Endothelial cell of umbilical vein (primary cell): ENCODE measurements around the gene LAP3.

Experiments used
- EZH2 ChIP-seq: IDR thresholded peaks from 2 replicates; pipeline ENCODE4 v1.6.1; 2012; ENCODE audit warnings: borderline replicate concordance, low read depth, mild to moderate bottlenecking, moderate library complexity, low read length, inconsistent platforms; ENCODE audit not compliant: severe bottlenecking
- FOS ChIP-seq: IDR thresholded peaks from 2 replicates; pipeline ENCODE4 v1.6.1; 2011; ENCODE audit warnings: mild to moderate bottlenecking, low read length, moderate library complexity, borderline replicate concordance; ENCODE audit not compliant: insufficient read depth
- GATA2 ChIP-seq: IDR thresholded peaks from 2 replicates; pipeline ENCODE4 v1.7.0; 2011; ENCODE audit warnings: low read depth, mild to moderate bottlenecking, moderate library complexity, mixed read lengths, low read length; ENCODE audit not compliant: insufficient read length, insufficient read depth
- JUN ChIP-seq: IDR thresholded peaks from 2 replicates; pipeline ENCODE4 v1.6.1; 2011; ENCODE audit warnings: borderline replicate concordance, low read depth; ENCODE audit not compliant: insufficient read length, insufficient read depth
- MYC ChIP-seq: IDR thresholded peaks from one replicate; pipeline ENCODE4 v1.6.1; 2011; ENCODE audit warnings: mild to moderate bottlenecking, low read depth, low read length
- POLR2A ChIP-seq: IDR thresholded peaks from 2 replicates; pipeline ENCODE4 v1.6.1; 2012; ENCODE audit warnings: low read depth, mild to moderate bottlenecking, control low read depth, low read length
- POLR2AphosphoS5 ChIP-seq: IDR thresholded peaks from 2 replicates; pipeline ENCODE4 v1.6.1; 2012; ENCODE audit warnings: low read depth, mild to moderate bottlenecking, control low read depth, low read length, moderate library complexity; ENCODE audit not compliant: insufficient read depth
- TF ChIP-seq, protein P1 (sequence below): IDR thresholded peaks from 2 replicates; pipeline ENCODE4 v1.6.1; 2011; ENCODE audit not compliant: insufficient read depth, insufficient read length
- TF ChIP-seq, protein P2 (sequence below), 2 donors: IDR thresholded peaks; 1 replicate in 1 of 2; 2 replicates in 1 of 2; pipeline ENCODE4 v1.5.1; 2011; ENCODE audit warnings: low read length in 2 of 2, mild to moderate bottlenecking in 2 of 2, moderate library complexity in 2 of 2, control low read depth in 1 of 2, inconsistent platforms in 1 of 2, low read depth in 1 of 2; ENCODE audit not compliant: insufficient read depth in 1 of 2; ENCODE audit errors: extremely low read depth in 1 of 2

DNA sequence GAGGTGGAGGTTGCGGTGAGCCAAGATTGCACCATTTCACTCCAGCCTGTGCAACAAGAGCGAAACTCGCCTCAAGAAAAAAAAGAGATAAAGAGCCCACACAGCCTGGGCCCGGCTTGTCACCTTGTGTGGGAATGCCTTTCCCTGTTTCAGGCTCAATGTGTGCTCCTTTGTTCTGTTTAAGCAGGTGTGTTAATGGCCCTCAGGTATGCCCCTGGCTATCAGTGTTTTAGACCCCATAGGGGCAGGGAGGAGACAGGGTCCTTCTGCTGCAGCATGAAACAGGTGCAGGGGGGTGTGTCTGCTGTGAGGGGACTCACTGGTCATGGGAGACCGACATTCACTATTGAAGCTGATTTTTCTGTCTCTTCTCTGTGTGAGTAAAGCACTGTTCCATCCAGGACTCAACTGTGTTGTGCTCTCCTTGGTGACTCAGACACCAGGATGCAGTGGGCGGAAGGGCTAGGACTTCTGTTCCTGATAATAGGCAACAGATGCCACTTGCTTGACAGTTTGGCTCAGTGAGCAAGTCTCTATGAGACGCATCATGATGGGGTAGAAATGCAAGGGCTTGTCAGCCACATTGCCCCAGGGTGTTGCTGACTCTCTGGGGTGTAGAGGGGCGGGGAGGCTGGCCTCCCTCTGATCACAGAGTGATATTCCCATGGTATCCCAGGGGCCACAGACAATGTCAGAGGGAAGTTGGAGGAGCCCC, 15.6 kb upstream of the LAP3 start:
- TF ChIP-seq, protein P1, sequence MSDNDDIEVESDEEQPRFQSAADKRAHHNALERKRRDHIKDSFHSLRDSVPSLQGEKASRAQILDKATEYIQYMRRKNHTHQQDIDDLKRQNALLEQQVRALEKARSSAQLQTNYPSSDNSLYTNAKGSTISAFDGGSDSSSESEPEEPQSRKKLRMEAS, result no peak
- TF ChIP-seq, protein P2, sequence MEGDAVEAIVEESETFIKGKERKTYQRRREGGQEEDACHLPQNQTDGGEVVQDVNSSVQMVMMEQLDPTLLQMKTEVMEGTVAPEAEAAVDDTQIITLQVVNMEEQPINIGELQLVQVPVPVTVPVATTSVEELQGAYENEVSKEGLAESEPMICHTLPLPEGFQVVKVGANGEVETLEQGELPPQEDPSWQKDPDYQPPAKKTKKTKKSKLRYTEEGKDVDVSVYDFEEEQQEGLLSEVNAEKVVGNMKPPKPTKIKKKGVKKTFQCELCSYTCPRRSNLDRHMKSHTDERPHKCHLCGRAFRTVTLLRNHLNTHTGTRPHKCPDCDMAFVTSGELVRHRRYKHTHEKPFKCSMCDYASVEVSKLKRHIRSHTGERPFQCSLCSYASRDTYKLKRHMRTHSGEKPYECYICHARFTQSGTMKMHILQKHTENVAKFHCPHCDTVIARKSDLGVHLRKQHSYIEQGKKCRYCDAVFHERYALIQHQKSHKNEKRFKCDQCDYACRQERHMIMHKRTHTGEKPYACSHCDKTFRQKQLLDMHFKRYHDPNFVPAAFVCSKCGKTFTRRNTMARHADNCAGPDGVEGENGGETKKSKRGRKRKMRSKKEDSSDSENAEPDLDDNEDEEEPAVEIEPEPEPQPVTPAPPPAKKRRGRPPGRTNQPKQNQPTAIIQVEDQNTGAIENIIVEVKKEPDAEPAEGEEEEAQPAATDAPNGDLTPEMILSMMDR (IDR thresholded peaks at IDR 0.05; ENCODE audit: extremely low read depth in 1 of 2, insufficient read depth in 1 of 2, low read depth in 1 of 2, low read length in 2 of 2), result no peak
- TF ChIP-seq POLR2A (no peak), EZH2 (no peak), POLR2AphosphoS5 (no peak), JUN (no peak), GATA2 (no peak), MYC (no peak), FOS (no peak)
